ENCODE data around the gene PITPNC1.
"Not testable (repeated sequence)": the region's sequence is repeated elsewhere in the genome, so short reads cannot be mapped to it uniquely, and the experiment has no call there.

Gene PITPNC1

DNA sequence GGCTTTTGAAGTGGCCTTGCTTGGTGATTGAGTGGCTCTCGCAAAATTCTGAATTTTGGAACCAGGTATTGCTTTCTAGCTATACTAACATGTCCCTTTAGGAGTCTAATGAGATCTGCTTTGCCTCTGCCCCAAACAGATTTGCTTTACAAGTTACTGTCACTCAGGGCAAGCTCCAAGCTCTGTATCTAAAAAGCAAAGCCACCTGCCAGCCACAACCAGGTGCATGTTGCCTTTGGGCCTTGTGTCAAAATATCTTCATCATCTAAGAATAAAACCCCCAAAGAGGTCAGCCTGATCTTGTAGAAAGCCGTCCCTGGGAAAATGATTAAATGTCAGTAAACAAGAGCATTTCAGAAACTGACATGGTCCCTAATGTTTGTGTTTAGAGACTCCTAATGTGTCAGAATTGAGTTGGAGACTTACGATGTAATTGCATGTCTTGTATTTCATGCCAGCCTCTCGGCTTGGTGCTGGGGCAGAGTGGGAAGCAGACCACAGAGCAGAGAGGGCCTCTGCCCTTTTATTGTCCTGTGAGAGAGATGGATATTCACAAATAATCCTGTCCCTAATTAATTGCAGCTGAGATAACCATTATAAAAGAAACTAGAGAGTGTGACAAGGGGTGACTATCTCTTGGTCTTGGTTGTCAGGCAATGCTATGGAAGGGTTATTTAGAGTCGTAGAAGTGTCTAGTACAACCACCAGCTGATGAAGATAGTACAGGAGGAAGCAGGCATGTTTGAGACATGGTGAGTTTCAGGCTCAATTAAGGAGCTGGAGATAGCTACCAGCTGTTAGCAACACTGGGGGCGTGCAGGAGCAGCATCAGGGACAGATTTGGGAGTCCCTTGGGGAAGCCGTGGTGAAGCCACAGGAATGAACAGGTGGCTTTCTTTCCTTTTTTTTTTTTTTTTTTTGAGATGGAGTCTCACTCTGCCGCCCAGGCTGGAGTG lies 90.7 kb downstream of the PITPNC1 start:
- DNase-seq, result no peak

DNA sequence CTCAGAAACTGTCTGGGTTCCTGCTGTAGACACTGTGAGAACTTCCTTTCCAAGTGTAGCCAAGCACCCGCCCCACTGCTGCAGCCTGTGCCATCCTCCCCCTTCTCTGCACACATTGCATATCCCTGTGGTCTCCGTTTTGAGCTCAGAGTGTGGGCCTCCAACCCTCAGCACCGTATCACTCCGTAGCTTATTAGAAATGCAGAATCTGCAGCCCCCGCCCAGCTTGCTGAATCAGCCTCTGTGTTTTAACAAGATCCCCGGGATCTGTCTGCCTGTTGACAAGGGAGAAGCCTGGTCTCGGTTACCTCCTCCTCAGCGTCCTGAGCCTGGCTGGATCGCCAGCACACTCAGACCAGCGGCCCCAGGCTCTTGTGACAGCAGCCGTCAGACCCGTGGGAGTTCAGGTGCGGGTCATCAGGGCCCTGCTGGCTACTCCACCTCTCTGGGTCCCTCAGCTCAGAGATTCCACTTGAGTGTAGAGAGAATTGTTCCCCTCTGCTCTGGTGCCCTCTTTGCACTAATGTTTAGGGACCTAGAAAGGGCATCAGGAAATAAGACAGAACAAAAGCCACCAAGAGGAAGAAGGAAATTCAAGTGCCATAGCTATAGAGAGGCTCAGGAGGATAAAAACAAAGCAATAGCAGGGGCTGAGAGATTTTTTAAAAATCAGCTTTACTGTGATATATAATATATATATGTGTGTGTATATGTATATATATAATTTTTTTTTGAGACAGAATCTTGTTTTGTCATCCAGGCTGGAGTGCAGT lies 92.3 kb downstream of the PITPNC1 start:
- DNase-seq, result peak in 1 of 2 donors; percentile 31

DNA sequence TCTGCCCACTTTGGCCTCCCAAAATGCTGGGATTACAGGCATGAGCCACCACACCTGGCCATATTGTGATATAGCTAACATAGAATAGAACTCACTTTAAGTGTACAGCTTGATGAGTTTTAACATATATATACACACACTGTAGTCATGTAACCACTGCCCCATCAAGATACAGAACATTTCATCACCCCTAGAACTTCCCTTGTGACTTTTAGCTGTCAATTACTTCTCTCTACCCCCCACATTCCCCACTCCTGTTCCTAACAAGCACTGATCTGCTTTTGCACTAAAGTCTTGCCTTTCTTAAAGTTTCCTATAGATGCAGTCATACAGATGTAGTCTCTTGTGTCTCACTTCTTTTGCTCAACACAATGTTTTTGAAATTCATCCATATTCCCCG lies 93.1 kb downstream of the PITPNC1 start:
- DNase-seq, result peak; percentile 26 to 32

DNA sequence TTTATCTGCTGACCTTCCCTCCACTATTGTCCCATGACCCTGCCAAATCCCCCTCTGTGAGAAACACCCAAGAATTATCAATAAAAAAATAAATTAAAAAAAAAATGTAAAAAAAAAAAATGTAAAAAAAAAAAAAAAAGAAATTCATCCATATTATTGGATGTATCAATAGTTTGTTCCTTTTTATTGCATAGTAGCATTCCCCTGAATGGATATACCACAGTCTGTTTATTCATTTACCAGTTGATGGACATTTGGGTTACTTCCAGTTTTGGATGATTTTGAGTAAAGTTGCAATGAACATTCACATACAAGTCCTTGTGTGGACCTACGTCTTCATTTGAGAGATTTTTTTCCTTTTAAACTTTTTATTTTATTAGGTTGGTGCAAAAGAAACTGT lies 94.0 kb downstream of the PITPNC1 start:
- DNase-seq, result no peak

DNA sequence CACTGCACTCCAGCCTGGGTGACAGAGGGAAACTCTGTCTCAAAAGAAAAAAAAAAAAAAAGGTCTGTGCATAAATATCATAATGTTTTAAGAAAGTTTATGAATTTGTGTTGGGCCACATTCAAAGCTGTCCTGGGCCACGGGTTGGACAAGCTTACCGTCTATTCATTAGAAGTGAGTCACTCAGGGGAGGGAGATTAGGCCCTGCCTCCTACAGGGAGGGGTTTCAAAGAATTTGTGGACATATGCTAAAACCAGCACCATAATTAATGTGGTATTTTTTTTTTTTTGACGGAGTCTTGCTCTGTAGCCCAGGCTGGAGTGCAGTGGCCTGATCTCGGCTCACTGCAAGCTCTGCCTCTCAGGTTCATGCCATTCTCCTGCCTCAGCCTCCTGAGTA lies 95.5 kb downstream of the PITPNC1 start:
- not testable (repeated sequence) for DNase-seq

DNA sequence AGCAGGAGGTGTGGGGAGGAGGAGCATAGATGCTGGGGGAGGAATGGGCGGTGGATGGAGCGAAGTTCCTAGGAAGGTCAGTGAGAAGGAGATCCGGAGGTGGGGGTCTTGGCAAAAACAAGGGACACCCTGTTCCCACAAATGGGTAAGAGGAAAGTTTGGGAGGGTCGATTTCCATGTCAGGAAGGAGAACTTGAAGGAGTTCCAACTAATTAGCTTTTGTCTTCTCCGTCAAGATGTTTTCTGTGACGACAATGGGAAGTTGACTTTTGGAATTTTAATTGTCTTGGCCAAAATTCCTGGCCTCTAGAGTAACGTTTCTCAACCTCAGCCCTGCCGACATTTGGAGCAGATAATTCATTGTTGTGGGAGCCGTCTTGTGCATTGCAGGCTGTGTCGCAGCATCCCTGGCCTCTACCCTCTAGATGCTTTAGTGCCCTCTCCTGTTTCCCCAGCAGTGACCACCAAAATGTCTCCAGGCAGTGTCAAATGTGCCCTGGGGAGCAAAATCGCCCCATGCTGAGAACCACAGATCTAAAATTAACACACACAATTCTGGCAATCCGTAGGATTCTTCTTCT lies 97.1 kb downstream of the PITPNC1 start:
- DNase-seq, result no peak

DNA sequence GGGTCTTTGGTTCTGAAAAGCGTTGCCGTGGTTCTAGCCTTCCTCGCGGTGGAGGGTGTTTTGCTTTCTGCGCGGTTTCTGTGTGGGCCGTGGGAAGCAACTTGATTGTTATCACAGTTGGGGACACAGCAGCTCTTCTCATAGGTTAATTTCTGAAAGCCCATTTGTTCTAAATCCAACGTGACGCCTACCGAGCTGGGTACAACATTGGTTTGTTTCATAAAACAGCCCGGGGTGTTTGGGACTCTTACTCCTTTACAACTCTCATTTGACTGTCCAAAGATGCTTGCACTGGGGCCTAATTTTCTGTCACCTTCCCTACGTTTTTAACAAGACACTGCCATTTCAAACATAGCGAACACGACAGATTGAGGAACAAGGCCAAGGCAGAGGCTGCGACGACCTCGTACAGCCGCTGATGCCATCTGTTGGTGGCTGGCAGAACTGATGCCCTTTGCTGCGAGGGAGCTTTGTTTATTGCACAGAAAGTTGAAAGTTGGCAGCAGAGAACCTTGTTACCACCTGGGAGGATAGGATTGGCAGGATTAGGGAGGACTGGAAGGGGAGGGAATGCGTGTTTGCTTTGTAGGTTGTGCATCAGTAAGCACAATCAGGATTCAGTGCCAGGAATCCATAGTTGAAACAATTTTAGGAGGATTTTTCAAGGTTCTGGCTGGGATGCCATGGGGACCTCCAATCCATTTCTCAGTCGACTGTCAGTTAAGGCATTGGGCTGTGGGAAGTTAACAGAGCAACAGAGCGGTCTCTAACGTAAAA lies 98.3 kb downstream of the PITPNC1 start:
- DNase-seq, result peak; percentile 71 to 91

DNA sequence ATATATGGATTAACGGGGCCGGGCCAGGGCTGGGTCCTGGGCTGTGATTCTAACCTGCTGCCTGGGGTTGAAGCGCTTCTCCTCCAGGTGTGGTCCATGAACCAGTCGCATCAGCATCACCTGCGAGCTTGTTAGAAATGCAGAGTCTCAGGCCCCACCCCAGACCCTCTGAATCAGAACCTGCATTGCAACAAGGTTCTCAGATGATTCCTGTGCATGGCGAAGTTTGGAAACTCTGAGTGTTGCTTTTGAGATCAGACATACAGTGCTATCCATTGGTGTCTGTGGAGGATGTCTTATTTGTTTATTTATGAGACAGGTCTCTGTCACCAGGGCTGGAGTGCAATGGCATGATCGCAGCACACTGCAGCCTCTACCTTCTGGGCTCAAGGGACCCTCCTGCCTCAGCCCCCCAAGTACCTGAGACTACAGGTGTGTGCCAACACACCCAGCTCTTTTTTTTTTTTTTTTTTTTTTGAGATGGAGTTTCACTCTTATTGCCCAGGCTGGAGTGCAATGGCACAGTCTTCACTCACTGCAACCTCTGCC lies 99.8 kb downstream of the PITPNC1 start:
- DNase-seq, result no peak

DNA sequence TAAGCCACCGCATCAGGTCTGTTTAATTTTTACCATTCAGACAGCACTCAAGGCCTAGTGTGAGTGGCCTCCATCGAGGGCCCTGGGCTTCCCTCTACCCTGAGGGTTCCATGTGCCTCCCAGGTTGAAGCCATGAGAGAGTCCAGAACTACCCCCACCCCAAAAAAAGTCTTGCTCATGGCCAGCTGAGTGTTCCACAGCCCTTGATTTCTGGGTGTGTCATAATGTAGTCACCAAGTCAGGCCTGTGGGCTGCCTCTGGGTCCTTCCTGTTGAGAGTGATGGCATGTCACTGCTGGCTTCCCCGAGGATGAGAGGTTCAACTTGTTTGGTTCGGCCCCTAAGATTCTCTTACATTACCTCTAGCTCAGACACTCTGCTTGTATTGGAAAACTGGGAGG lies 100.6 kb downstream of the PITPNC1 start:
- peak; percentile 61 to 76 for DNase-seq

DNA sequence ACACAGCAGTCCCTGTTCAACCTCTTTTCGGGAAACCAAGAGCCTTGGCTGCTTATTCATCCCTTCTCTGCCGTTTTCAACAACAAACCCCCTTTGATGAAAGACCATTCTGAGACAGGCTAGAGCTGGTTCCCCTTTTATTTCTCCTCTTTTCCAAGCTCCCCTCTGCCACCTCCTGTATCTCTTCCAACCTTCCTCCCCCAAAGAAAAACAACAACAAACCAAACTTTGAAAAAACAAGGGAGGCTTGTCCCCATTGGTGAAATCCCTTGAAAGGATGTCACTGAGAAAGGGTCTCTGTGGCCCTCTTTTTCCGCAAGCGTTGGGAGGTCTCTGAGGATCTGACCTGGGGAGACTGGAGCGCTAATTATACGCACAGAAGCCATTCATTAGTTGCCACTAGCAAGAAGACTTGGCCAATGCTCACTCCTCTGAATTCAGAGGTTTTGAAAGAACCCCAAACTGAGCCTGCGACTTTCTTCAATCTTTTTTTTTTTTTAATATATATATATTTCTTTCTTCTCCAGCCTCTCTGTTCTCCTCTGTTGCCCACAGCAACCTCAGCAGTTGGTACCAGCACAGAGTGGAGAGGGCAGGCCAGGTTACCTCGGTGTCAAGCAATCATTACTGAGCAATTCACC lies 101.4 kb downstream of the PITPNC1 start:
- no peak for DNase-seq

DNA sequence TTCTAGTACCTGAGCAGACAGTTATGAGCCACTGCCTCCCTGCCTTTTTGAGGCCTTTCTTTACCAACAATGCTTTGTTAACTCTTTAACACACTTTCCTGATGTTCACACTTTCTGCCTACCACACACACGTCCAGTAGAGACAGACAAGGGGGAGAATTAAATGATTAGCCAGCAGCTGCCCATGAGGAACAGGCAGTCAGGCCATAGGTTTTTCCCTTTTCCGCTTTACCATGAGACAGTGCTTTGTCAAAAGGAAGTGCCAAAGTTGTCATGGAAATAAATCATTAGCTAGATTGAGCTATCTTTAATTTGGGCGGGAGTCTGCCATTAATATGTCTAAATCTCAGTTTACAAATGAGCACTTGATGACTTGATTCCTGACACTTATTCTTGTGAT lies 102.1 kb downstream of the PITPNC1 start:
- DNase-seq, result peak; percentile 48 to 65

DNA sequence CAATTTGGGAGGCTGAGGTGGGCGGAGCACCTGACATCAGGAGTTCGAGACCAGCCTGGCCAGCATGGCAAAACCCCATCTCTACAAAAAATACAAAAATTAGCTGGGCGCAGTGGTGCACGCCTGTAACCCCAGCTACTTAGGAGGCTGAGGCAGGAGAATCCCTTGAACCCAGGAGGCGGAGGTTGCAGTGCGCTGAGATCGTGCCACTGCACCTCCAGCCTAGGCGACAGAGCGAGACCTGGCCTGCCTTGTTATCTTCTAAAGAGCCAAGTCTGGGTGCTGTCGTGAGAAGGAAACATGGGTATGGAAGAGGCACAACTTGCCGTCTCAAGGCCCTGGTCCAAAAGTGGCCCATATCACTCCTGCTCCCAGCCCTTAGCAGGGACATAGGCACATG lies 103.9 kb downstream of the PITPNC1 start:
- not testable (repeated sequence) for DNase-seq

DNA sequence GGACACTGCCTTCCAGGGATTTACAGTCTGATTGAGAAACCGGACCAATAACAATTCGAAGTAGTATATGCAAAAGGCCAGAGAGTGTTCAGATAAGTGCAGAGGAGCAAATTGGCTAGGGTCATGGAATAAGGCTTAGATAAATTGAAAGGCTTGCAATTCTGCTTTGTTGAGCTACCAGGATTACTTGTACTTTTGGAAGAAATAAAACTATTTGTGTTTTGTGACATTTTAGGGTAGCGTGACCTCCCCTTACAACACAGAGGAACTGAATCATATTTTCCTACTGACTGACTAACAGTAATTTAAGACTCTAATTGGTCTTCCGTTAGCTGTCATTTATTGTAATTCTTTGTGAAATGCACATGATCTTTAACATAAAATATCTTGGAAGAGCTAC lies 104.7 kb downstream of the PITPNC1 start:
- peak; percentile 75 to 81 for DNase-seq

DNA sequence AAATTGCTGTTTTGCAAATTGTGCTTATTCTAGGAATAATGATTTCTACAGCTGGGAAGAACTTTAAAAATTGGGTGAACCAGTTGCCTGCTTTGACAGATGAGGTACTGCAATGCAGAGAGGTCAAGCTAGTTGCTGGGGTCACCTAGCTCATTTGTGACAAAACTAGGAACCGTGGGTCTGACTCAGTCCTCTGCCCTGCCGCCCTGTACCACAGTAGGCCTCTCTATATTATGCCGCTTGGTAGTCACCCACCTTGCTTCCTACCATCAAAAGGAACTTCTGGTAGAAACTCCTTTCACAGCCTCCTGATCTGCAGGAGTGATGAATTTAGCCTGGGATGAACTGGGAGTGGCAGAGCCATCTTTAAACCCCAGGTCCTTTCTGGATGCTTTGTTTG lies 105.7 kb downstream of the PITPNC1 start:
- DNase-seq, result no peak

DNA sequence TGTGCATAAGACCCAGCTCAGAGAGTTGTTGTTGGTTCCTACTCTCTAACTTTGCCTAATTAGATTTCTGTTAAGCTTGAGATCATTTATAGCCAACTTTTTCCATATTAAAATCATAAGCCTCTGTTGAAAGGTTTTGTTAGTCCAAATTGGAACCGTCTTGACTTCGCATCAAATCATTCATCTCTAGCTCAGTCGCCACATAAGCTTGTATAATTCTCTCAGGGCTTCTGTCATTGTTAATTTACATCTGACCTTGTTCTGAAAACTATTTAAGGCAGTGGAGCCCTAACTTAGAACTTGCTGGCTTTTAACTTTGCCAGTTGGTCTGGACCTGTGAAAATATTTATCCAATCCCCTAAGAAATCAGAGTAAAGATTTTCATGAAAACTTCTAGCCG lies 107.2 kb downstream of the PITPNC1 start:
- no peak for DNase-seq

DNA sequence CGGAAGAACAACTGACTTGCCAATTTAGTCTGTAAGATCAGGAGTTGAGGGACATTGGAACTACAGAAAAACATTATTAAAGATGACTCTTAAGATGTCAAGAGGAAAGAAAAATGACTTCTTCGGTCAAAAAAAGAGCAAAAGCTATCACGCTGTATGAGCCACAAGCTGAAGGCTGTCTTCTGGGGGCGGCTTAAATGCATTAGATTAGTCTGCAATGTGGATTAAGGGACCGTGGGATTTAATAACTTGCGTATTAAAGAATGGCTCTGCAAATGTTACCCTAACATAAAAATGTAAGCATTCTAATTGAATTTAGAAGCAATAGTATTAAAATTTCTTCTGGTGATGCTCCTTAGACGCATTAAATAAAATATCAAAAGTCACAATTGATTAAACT lies 108.6 kb downstream of the PITPNC1 start:
- DNase-seq, result no peak

DNA sequence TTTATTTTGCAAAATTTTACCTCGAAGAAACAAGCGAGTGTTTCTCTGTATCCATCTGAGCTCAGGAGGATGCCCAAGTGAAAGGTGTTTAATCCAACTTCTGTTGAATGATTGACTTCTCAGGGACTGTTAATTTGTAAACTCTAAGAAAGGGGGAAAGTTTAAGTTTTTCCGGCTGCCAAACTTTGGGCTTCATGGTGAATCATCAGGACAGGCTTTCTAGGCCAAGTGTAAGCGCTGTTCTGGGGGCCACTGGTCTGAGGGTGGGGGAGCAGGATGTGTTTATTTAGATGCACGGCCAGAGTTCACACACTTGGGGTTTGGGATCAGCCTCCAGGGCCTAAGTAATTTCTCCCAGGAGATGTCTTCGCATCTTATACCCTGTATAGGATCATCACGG lies 110.4 kb downstream of the PITPNC1 start:
- no peak for DNase-seq

DNA sequence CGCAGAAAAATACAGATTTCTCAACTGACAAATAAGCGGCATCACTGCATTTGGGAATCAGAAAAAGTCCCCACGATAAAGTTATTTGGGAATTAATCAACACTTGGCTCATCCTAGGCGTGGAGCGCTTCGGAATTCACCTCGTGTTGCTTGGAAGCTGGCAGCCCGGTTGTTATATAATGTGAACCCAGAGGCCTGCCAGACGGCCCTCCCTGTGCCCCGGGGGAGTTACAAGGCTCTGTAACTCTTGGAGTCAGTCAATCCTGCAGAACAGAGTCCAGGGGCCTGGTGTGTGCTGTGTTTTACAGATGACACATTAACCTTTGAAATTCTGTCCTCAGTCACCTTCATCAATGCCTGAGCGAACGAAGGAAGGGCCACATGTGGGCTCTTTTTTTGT lies 111.1 kb downstream of the PITPNC1 start:
- DNase-seq, result no peak

DNA sequence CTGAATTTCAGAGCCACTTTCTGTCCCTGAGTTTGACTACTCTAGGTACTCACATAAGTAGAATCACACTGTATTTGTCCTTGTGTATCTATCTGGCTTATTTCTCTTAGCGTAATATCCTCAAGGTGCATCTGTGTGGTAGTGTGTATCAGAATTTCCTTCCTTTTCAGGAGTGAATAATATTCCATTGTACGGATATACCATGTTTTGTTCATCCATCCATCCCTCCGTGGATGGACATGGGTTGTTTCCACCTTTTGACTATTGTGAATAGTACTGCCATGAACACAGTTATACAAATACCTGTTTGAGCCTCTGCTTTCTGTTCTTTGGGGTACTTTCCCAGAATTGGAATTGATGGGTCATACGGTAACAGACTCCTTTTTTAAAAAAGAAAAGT lies 111.7 kb downstream of the PITPNC1 start:
- DNase-seq, result no peak

DNA sequence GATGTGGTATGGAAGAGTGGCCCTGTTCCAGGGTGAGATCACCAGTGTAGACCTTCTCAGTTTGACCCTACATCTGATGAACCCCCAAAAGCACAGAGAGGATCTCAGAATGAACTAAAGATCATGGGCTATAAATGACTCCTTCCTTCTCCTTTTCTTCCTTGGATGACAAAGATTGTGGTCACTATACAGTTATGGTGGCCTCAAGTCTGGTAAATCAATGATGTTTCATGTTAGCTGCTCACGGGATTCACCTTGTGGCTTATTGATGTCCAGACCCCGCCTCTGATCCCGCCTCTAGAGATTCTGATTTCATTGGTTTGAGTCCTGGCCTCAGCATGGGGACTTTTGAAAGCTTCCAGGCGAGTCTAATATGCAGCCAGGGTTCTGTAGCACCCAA lies 112.2 kb downstream of the PITPNC1 start:
- no peak for DNase-seq

DNA sequence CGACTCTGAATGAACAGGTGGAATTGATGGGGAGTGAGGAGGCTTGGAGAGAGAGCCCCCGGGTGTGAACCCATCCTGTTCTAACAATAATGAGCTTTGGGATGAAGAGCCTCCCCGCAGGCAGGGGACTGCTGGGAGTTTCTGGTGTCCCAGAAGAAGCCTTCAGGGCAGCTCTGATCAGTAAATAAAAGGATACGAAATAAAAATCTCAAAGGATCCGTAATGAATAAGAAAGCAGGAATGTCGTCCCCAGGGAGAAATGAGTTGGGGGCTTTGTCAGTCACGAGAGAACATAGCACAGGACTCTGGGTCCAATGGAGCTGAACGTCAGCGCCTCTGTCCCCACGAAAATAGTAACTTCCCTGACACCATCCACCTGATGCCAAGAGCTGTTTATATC lies 113.4 kb downstream of the PITPNC1 start:
- DNase-seq, result no peak

Data from inflammatory macrophage treated with lipopolysaccharide for 1 hour (primary cell).